Measurements from ENCODE around the gene MECR. TPM values are rescaled to one million over a fixed set of nuclear protein-coding genes. Genes with fewer than 3 reads are reported as not detected.

The MECR gene
- total RNA-seq, 3 donors from 2014 or later (not counting 1 experiment from before 2014, with no cell fraction given), result 8.0 to 11.2 (median 8.8) TPM

DNA sequence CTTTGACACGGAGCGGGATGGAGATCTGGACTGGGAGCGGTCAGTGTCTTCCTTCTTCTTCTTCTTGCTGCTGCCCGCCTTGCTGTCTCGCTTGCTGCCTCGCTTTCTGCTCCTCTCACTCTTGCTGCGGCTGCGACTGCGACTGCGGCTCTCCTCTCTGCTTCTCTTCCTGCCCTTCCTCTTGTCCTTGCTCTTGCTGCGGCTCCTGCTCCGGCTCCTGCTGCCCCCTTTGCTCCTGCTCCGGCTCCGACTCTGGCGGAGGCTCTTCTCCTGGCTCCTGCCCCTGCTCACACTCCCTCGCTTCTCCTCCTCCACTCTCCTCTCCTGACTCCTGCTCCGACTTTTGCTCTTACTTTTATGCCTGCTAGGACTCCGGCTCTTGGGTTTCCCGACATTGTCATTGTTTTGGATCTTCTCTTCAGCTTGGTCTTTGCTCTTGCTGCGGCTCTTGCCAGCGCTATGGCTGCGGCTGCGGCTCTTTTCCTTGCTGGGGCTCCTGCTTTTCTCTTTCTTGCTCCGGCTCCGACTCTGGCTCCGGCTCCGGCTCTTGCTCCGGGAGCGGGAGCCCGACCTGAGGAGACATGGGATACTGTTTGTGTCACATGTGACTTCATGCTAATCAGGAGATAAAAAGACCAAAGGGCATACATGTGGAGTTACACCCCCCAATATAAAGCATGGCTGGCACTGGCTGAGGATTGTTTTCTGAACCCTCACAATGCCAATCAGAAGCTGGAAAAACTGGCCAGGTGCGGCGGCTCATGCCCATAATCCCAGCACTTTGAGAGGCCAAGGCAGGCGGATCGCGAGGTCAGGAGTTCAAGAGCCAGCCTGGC, 81.9 kb downstream of the MECR start:
- Mint-ChIP-seq H3K4me1 (peaks cover 4 to 18% of the 10 kb centered on the region in 2 donors), H3K9me3 (no peaks in the 10 kb centered on the region), H3K4me3 (no peak overlapping the region), H3K27ac (peak overlapping the region; percentile 25 to 71), H3K27me3 (ENCODE audit: low read depth in 2 of 2) (no peaks in the 10 kb centered on the region), H3K36me3 (peaks cover 26% of the 10 kb centered on the region)
- 97% methylated on average over 35 of the region's 35 CpGs for WGBS (ENCODE audit: insufficient coverage)
- intact Hi-C loops (cut with micrococcal nuclease), result no loop called here
- ATAC-seq (no peak), DNase-seq (no peak)
- no peaks in the 10 kb centered on the region for H3K27me3 ChIP-seq (ENCODE audit: control insufficient read depth, insufficient read depth, low read length)
- TF ChIP-seq, protein P1, sequence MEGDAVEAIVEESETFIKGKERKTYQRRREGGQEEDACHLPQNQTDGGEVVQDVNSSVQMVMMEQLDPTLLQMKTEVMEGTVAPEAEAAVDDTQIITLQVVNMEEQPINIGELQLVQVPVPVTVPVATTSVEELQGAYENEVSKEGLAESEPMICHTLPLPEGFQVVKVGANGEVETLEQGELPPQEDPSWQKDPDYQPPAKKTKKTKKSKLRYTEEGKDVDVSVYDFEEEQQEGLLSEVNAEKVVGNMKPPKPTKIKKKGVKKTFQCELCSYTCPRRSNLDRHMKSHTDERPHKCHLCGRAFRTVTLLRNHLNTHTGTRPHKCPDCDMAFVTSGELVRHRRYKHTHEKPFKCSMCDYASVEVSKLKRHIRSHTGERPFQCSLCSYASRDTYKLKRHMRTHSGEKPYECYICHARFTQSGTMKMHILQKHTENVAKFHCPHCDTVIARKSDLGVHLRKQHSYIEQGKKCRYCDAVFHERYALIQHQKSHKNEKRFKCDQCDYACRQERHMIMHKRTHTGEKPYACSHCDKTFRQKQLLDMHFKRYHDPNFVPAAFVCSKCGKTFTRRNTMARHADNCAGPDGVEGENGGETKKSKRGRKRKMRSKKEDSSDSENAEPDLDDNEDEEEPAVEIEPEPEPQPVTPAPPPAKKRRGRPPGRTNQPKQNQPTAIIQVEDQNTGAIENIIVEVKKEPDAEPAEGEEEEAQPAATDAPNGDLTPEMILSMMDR (IDR thresholded peaks at IDR 0.05), result no peak
- H3K4me3 ChIP-seq (ENCODE audit: low read length), result no peak overlapping the region
- peaks cover 69% of the 10 kb centered on the region for H3K36me3 ChIP-seq (ENCODE audit: control insufficient read depth, insufficient read depth, low read length)
- H3K27ac ChIP-seq (ENCODE audit: low read length), result no peak overlapping the region
- no peaks in the 10 kb centered on the region for H3K4me1 ChIP-seq (ENCODE audit: control insufficient read depth, insufficient read depth, low read length)
- H3K9me3 ChIP-seq (ENCODE audit: control insufficient read depth, insufficient read depth, low read length), result no peaks in the 10 kb centered on the region

DNA sequence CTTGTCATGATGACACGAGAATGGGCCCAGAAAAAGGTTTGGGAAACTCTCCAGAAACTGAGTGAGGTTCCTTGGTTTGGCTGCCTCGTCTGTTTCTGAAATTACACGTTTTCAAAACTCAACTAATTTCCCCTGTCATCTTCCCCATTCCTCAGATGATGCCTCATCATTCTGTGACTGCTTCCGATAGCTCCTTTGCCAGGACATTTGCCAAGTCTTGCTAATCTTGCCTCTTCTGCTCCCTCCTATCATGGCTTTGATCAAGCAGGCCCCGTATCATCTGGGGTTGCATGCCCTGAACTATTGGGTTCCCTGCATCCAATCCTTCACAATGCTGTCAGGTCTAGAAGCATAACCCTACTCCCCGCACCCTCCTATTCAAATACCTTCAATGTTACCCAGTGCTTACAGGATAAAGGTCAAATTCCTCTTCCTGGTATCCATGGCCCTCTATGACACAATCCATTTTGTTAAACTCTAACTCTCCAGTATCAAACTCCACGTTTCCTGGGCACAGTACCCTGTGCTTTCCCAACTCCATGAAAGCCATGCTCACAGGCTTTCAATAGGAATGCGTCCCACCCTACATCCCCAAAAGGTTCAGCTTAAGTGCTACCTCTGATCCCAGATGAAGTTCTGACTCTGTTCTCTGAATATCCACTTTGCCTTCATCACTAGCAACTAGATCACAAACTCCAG, 84.8 kb downstream of the MECR start:
- intact Hi-C loops (cut with micrococcal nuclease), result no loop called here
- H3K27me3 Mint-ChIP-seq (ENCODE audit: low read depth in 2 of 2), result no peaks in the 10 kb centered on the region
- no peaks in the 10 kb centered on the region for H3K4me1 ChIP-seq (ENCODE audit: control insufficient read depth, insufficient read depth, low read length)
- H3K36me3 ChIP-seq (ENCODE audit: control insufficient read depth, insufficient read depth, low read length), result peaks cover 42% of the 10 kb centered on the region
- H3K4me3 ChIP-seq (ENCODE audit: low read length), result no peak overlapping the region
- H3K9me3 ChIP-seq (ENCODE audit: control insufficient read depth, insufficient read depth, low read length), result no peaks in the 10 kb centered on the region
- no peaks in the 10 kb centered on the region for H3K9me3 Mint-ChIP-seq
- H3K27me3 ChIP-seq (ENCODE audit: control insufficient read depth, insufficient read depth, low read length), result no peaks in the 10 kb centered on the region
- DNase-seq, result no peak
- 82% methylated on average over 8 of the region's 8 CpGs for WGBS (ENCODE audit: insufficient coverage)
- TF ChIP-seq, protein P1 (IDR thresholded peaks at IDR 0.05), result no peak
- H3K4me3 Mint-ChIP-seq, result no peak overlapping the region
- peaks cover 4 to 9% of the 10 kb centered on the region in 2 donors for H3K4me1 Mint-ChIP-seq
- H3K27ac ChIP-seq (ENCODE audit: low read length), result no peak overlapping the region
- peaks cover 24% of the 10 kb centered on the region for H3K36me3 Mint-ChIP-seq
- peak overlapping the region; percentile 25 to 30 for H3K27ac Mint-ChIP-seq
- ATAC-seq, result peak in 1 of 3 donors; percentile 14

DNA sequence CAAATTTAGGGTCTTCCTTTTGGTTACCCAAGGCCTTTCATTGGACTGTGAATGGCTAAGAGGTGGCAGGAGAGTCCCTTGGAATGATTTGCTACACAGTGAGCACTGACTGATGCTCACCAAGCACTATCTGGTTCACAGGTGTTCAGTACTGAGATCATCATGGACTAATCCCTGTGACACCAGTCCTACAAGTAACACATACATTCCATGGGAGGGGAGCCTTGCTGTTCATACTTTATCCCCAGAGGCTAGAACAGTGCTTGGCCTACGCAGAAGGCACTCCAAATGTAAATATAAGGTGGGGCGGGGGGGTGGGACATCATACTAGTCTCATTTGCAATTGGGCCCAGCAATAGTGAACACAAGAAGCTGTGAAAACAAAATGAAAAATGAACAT, 86.6 kb downstream of the MECR start:
- H3K4me1 Mint-ChIP-seq, result peaks cover 4 to 9% of the 10 kb centered on the region in 2 donors
- H3K27me3 Mint-ChIP-seq (ENCODE audit: low read depth in 2 of 2), result no peaks in the 10 kb centered on the region
- ATAC-seq (peak in 1 of 3 donors; percentile 20), DNase-seq (no peak)
- 100% methylated on average over 2 of the region's 2 CpGs for WGBS (ENCODE audit: insufficient coverage)
- H3K4me1 ChIP-seq (ENCODE audit: control insufficient read depth, insufficient read depth, low read length), result no peaks in the 10 kb centered on the region
- peaks cover 27% of the 10 kb centered on the region for H3K36me3 ChIP-seq (ENCODE audit: control insufficient read depth, insufficient read depth, low read length)
- no peaks in the 10 kb centered on the region for H3K27me3 ChIP-seq (ENCODE audit: control insufficient read depth, insufficient read depth, low read length)
- H3K36me3 Mint-ChIP-seq, result peaks cover 17% of the 10 kb centered on the region
- peak overlapping the region in 1 of 2 donors; percentile 34 for H3K27ac Mint-ChIP-seq
- TF ChIP-seq, protein P1 (IDR thresholded peaks at IDR 0.05), result no peak
- H3K4me3 Mint-ChIP-seq, result no peak overlapping the region
- H3K4me3 ChIP-seq (ENCODE audit: low read length), result no peak overlapping the region
- no peak overlapping the region for H3K27ac ChIP-seq (ENCODE audit: low read length)
- no peaks in the 10 kb centered on the region for H3K9me3 ChIP-seq (ENCODE audit: control insufficient read depth, insufficient read depth, low read length)
- H3K9me3 Mint-ChIP-seq, result no peaks in the 10 kb centered on the region
- intact Hi-C loops (cut with micrococcal nuclease), result no loop called here

All from natural killer cell (primary cell).